Measurements from ENCODE around the gene HLA-DPA1. TPM values are rescaled to one million over a fixed set of nuclear protein-coding genes. Genes with fewer than 3 reads are reported as not detected.

HLA-DPA1 gene
- total RNA-seq, 1 experiment from 2014 or later, result 2.6 TPM

- no peak overlapping the region for H4K91ac ChIP-seq (ENCODE audit: insufficient read length, low read depth, low read length)
- no peak overlapping the region for H3K18ac ChIP-seq (ENCODE audit: insufficient read length, low read depth, low read length)
- no peaks in the 10 kb centered on the region for H3K79me1 ChIP-seq (ENCODE audit: insufficient read depth, low read depth, low read length, poor library complexity, severe bottlenecking)
- H3K9ac ChIP-seq (ENCODE audit: extremely low read depth, insufficient read length, low read length), result no peak overlapping the region
- Mint-ChIP-seq H3K4me1 (peaks cover 79 to 82% of the 10 kb centered on the region in 2 experiments), H3K27ac (peak overlapping the region in 2 of 3 experiments; percentile 52 to 95; a peak in 2 of 7 replicates), H3K36me3 (ENCODE audit: insufficient read depth in 1 of 3, low read depth in 3 of 3) (peaks cover 29% of the 10 kb centered on the region in 3 experiments), H3K4me3 (no peak overlapping the region), H3K9me3 (peaks cover 16 to 19% of the 10 kb centered on the region in 2 experiments), H3K27me3 (ENCODE audit: low read depth) (peaks cover 1% of the 10 kb centered on the region)
- no peak overlapping the region for H3K23ac ChIP-seq (ENCODE audit: insufficient read length, low read depth, low read length)
- no peak overlapping the region for H3K14ac ChIP-seq (ENCODE audit: insufficient read depth, low read length)
- H3K4me2 ChIP-seq (ENCODE audit: insufficient read depth, insufficient read length, low read length), result peak overlapping the region; percentile 33
- H2AK5ac ChIP-seq (ENCODE audit: insufficient read length, low read length), result no peak overlapping the region
- H2AFZ ChIP-seq (ENCODE audit: low read length), result no peak overlapping the region
- WGBS (ENCODE audit: extremely low coverage, insufficient read length, low lambda C conversion rate), result no CpG with 5 or more reads among the region's 3 CpGs
- no peak overlapping the region for H4K8ac ChIP-seq (replicated peaks; ENCODE audit: insufficient read length, low read depth, low read length)
- no peak overlapping the region for H2BK15ac ChIP-seq (ENCODE audit: low read depth, low read length)
- TF ChIP-seq CTCF (conservative IDR thresholded peaks at IDR 0.05), result no peak
- no peaks in the 10 kb centered on the region for H3K27me3 ChIP-seq (ENCODE audit: insufficient read depth, low read length)
- peaks cover 10% of the 10 kb centered on the region; the same call in 1 of the 2 replicates for H3K4me1 ChIP-seq (ENCODE audit: insufficient read depth, low read length)
- DNase-seq, result no peak
- no peak overlapping the region for H2BK20ac ChIP-seq (ENCODE audit: low read depth, low read length, poor library complexity, severe bottlenecking)
- peaks cover 16% of the 10 kb centered on the region for H3K23me2 ChIP-seq (ENCODE audit: insufficient read length, low read depth, low read length, poor library complexity, severe bottlenecking)
- no peak overlapping the region for H2BK120ac ChIP-seq (ENCODE audit: low read depth, low read length, poor library complexity, severe bottlenecking)
- peaks cover 19% of the 10 kb centered on the region; the same call in 1 of the 2 replicates for H3K79me2 ChIP-seq (ENCODE audit: insufficient read depth, low read length)
- H3K56ac ChIP-seq (ENCODE audit: insufficient read length, low read depth, low read length), result no peak overlapping the region
- no peak overlapping the region for H4K5ac ChIP-seq (ENCODE audit: insufficient read length, low read depth, low read length)
- no peaks in the 10 kb centered on the region for H4K20me1 ChIP-seq (ENCODE audit: control insufficient read depth, insufficient read depth, insufficient read length)
- no peak overlapping the region for H2BK5ac ChIP-seq (ENCODE audit: insufficient read length, low read length)
- no peak overlapping the region for H3K27ac ChIP-seq (ENCODE audit: insufficient read length, low read depth, low read length)
- peaks cover 7% of the 10 kb centered on the region for H3K9me3 ChIP-seq (ENCODE audit: control insufficient read depth, low read depth, low read length)
- H2BK12ac ChIP-seq (ENCODE audit: insufficient read length, low read depth, low read length), result no peak overlapping the region
- no peak overlapping the region for H3K4ac ChIP-seq (ENCODE audit: low read depth, low read length)
- no peak overlapping the region for H3T11ph ChIP-seq (ENCODE audit: low read length)
Measured at GRCh38 chr6:33120001-33120400, 46.6 kb upstream of the HLA-DPA1 start.

All from H9 (cell line).